DND-41 (cell line): ENCODE data around the gene PCP2.

Source experiments
- ATAC-seq: fragments of 200-7000 bp; cut with Tn5 transposase; 3 replicates; pipeline ENCODE4 v1.9.1; 2021; ENCODE audit warnings: low read depth; ENCODE audit not compliant: insufficient read depth
- DNase-seq: peaks from one replicate; pipeline ENCODE4 v3.0.0-alpha.2; 2020
- H2AFZ ChIP-seq: 2 replicates; pipeline ENCODE4 v1.6.0; 2012; ENCODE audit warnings: low read depth, low read length
- H3K27ac ChIP-seq: 2 replicates; pipeline ENCODE4 v1.5.1; 2012; ENCODE audit warnings: low read length, inconsistent platforms
- H3K27me3 ChIP-seq: fragments of 200-600 bp; sonication (generic); 2 replicates; pipeline ENCODE4 v1.6.0; 2012; ENCODE audit warnings: low read length, mild to moderate bottlenecking, inconsistent platforms; ENCODE audit not compliant: insufficient read depth, poor library complexity
- H3K36me3 ChIP-seq: 2 replicates; pipeline ENCODE4 v1.5.1; 2012; ENCODE audit warnings: low read length, inconsistent platforms; ENCODE audit not compliant: insufficient read depth
- H3K4me1 ChIP-seq: 2 replicates; pipeline ENCODE4 v1.5.1; 2012; ENCODE audit warnings: mild to moderate bottlenecking, low read length; ENCODE audit not compliant: insufficient read depth
- H3K4me2 ChIP-seq: 2 replicates; pipeline ENCODE4 v1.6.0; 2012; ENCODE audit warnings: mild to moderate bottlenecking, moderate library complexity, low read length, inconsistent platforms; ENCODE audit not compliant: insufficient read depth
- H3K4me3 ChIP-seq, 2 experiments: fragments of 200-600 bp in 1 of 2; shearing (Covaris generic) in 1 of 2; 2 replicates each; pipeline ENCODE4 v1.5.1; 2012 to 2016; ENCODE audit warnings: inconsistent platforms in 2 of 2, low read length in 2 of 2, mild to moderate bottlenecking in 2 of 2, low read depth in 1 of 2, moderate library complexity in 1 of 2
- H3K79me2 ChIP-seq: 2 replicates; pipeline ENCODE4 v1.6.0; 2012; ENCODE audit warnings: low read length, inconsistent platforms; ENCODE audit not compliant: insufficient read depth
- H3K9ac ChIP-seq: 2 replicates; pipeline ENCODE4 v1.6.0; 2012; ENCODE audit warnings: low read depth, mild to moderate bottlenecking, inconsistent platforms, low read length, moderate library complexity
- H3K9me3 ChIP-seq: 2 replicates; pipeline ENCODE4 v1.5.1; 2012; ENCODE audit warnings: low read length, moderate library complexity, mild to moderate bottlenecking, inconsistent platforms; ENCODE audit not compliant: insufficient read depth, severe bottlenecking
- H4K20me1 ChIP-seq: 2 replicates; pipeline ENCODE4 v1.6.0; 2012; ENCODE audit warnings: low read length; ENCODE audit not compliant: insufficient read depth
- CTCF ChIP-seq: IDR thresholded peaks from 2 replicates; pipeline ENCODE4 v1.5.1; 2012; ENCODE audit warnings: borderline replicate concordance, low read length, moderate library complexity, mild to moderate bottlenecking; ENCODE audit not compliant: poor library complexity, severe bottlenecking; ENCODE audit errors: extremely low read depth
- EZH2 ChIP-seq: IDR thresholded peaks from 3 replicates; pipeline ENCODE4 v1.6.1; 2012; ENCODE audit warnings: borderline replicate concordance, low read depth, mild to moderate bottlenecking, moderate library complexity, low read length, inconsistent platforms; ENCODE audit not compliant: severe bottlenecking

The PCP2 gene

GRCh38 chr19:7606289-7606688 is 27.2 kb downstream of the PCP2 start:
- Histone ChIP-seq H3K4me2 (no peak overlapping the region), H3K4me1 (no peaks in the 10 kb centered on the region), H3K27me3 (no peaks in the 10 kb centered on the region), H4K20me1 (no peaks in the 10 kb centered on the region), H2AFZ (no peak overlapping the region), H3K4me3 (no peak overlapping the region), H3K79me2 (no peaks in the 10 kb centered on the region), H3K36me3 (no peaks in the 10 kb centered on the region), H3K27ac (no peak overlapping the region), H3K9ac (no peak overlapping the region), H3K9me3 (no peaks in the 10 kb centered on the region)
- no peak for TF ChIP-seq CTCF
- TF ChIP-seq EZH2, result no peak
- DNase-seq (no peak), ATAC-seq (no peak)

- H3K4me1 ChIP-seq, result no peaks in the 10 kb centered on the region
- H3K36me3 ChIP-seq, result no peaks in the 10 kb centered on the region
- H3K9ac ChIP-seq, result no peak overlapping the region
- no peak overlapping the region for H2AFZ ChIP-seq
- no peaks in the 10 kb centered on the region for H3K79me2 ChIP-seq
- TF ChIP-seq CTCF (no peak), EZH2 (no peak)
- no peak overlapping the region for H3K27ac ChIP-seq
- H3K4me2 ChIP-seq, result no peak overlapping the region
- no peaks in the 10 kb centered on the region for H4K20me1 ChIP-seq
- ATAC-seq, result peak; percentile 67
- H3K4me3 ChIP-seq, result no peak overlapping the region
- no peaks in the 10 kb centered on the region for H3K9me3 ChIP-seq
- H3K27me3 ChIP-seq, result no peaks in the 10 kb centered on the region
- peak; percentile 46 for DNase-seq
These were observed 27.9 kb downstream of the PCP2 start for GRCh38 chr19:7605490-7606222.

- Histone ChIP-seq H3K36me3 (no peaks in the 10 kb centered on the region), H2AFZ (no peak overlapping the region), H3K9me3 (no peaks in the 10 kb centered on the region), H4K20me1 (no peaks in the 10 kb centered on the region), H3K4me3 (no peak overlapping the region), H3K9ac (no peak overlapping the region), H3K79me2 (no peaks in the 10 kb centered on the region), H3K4me1 (no peaks in the 10 kb centered on the region), H3K27ac (no peak overlapping the region), H3K4me2 (no peak overlapping the region), H3K27me3 (no peaks in the 10 kb centered on the region)
- TF ChIP-seq CTCF, result no peak
- TF ChIP-seq EZH2, result no peak
- ATAC-seq (no peak), DNase-seq (no peak)
These were observed 29.6 kb downstream of the PCP2 start for GRCh38 chr19:7603919-7604318.
